Measurements from ENCODE around the gene TRIM44.

TRIM44 gene

DNA sequence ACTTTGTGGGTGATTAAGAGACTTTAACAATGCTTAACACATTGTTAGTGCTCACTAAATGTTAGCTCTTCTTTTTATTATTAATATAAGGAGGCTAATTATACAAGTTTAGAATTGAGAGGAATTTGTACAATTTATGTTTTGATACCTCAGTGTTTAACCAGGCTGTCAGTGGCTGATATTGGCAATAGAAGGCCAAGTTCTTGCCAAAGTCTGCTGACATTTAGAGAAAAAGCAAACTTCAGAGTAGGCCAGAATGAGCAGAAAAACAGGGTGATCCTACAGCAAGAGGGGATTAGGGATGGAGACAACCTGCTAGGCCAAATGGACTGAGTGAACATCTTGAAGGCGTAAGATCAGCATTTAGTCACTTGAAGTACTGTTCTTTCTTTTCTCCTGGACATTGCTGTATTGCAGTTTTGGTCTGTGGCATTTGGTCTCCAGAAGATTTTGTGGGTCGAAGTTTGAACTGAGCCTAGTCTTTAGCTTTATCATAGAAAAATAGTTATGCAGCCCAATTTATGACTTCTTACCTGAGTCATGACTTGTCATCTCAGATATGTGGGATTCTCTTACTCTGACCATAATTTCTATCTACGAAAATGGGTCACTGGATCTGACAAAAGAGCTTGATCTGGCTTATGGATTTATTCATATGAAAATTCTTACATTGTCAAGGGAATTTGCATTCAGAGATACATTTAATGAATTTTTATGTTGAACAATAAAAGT lies 9.0 kb downstream of the TRIM44 start:
- DNase-seq (ENCODE audit: low read depth in 3 of 3), result no peak

DNA sequence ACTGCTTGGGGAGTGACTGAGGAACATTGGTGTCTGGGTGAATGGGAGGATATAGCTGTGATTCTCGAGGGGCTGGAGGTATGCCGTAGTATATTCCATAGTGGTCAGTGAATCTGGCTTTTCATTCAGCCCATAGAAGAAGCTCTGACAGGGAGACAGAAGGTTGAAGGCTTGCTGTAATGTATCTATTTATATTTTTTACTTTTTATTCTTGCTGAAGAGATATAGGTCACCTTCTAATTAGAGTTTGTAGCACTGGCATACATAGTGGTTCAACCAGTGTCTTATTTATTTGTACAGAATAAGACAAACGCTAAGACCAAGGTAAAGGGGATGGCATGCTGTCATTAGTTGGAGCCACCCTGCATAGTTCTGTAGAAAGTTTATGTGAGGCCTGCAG lies 10.0 kb downstream of the TRIM44 start:
- DNase-seq (ENCODE audit: low read depth in 3 of 3), result no peak

DNA sequence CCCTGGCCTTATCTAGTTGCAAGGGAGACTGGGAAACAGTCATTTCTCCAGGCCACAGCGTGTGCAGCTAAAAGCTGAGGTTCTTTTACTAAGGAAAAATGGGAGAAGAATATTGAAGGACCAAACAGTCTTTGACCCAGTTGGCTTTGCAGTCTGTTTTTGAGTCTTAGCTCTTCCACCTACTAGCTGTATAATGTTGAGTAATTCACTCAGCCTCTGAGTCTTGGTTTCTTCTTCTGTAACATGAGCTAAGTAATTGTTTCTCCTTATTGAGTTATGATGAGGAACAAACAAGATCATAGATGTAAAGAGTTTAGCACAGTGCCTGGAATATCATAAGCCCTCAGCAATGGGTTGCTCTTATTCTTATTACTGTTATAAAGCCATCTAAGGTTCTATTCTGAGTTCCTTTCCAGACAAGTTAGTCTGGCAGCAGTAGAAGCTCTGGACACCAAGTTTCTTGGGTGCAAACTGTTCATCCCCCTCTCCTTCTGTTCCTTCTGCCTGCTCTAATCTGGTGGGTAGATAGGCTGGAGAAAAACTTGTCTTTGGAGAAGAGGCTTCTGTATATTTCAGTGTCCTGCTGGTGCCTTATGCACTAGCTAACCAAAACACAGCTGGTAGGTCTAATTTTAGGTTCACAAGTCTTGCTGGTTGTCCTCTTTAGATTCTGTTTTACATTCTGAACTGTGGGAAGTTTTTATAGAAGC lies 13.5 kb downstream of the TRIM44 start:
- no peak for DNase-seq (ENCODE audit: low read depth in 3 of 3)

DNA sequence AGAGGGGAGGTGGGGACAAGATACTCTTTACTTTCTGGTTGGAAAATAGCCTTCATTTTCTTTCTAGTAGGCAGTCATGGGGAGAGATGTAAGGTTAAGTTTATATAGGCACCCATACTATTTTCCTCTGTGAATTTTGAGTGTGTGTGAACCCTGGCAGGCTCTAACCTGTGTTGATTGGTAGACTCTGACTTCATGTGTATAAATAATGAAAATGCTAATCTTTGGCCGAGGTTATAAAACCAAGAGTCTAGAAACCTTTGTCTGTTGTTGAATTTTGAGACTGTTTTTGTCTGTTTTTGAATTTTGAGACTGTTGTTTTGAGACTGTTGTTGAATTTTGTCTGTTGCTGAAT lies 14.0 kb downstream of the TRIM44 start:
- DNase-seq (ENCODE audit: low read depth in 3 of 3), result no peak

DNA sequence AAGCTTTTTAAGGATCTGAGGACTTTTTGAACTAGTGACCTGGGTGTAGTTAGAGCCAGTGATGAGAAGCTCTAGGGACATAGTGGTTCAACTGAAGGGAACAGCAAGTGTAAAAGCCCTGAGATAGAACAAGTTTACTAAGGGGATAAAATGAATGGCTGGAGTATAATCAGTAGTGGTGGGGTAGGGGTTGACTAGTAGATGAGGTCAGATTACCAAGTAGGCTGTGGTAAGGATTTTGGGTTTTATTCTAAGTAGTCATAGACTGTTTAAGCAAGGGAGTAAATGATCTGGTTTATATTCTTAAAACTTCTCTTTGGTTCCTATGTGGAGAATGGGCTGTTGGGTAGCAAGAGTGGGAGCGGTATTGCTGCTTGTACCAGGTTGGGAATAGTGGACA lies 15.3 kb downstream of the TRIM44 start:
- no peak for DNase-seq (ENCODE audit: low read depth in 3 of 3)

DNA sequence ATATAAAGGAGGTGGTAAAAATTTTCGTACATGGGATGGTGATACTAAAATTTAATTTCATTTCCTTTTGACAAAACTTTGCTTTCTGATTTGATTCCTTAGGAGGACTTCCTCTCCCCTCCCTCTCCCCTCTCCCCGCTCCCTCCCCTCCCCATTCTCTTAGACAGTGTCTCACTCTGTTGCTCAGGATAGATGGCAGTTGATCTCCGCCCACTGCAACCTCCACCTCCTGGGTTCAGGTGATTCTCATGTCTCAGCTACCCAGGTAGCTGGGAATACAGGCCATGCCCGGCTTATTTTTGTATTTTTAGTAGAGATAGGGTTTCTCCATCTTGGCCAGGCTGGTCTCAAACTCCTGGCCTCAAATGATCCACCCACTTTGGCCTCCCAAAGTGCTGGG lies 15.9 kb downstream of the TRIM44 start:
- DNase-seq (ENCODE audit: low read depth in 3 of 3), result no peak

DNA sequence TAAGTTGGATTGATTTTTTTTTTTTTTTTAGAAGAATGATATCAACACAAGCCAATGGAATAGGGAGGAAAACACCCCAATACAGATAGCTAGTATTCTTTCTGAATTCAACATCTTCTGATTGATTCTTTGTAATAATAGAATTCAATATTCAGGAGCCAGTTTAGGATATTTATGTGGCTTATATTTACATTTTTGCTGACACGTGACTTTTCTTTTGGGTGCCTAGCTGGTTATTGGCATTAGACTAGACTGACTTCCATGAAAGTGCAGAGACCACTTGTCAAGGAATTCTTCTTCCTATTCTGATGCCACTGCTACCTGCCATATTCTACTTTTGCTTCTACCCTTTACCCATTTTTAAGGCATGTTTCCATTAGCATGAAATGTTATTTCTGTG lies 16.4 kb downstream of the TRIM44 start:
- DNase-seq (ENCODE audit: low read depth in 3 of 3), result no peak

DNA sequence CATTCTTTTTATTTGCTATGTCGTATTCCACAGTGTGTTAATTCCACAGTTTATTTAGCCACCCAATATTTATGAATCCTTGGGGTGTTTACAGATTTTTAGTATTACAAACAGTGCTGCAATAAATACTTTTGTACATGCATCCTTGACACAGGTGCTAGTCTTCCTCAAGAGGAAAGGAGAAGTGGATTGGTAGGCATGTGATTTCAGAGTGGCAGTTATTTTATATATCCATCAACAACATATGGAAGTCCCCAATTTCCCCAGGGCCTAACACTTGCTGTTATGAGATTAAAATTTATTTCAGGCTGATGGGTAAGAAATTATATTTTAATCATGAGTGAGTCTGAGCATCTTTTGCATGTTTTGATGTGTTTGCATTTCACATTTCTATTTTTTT lies 17.9 kb downstream of the TRIM44 start:
- no peak for DNase-seq (ENCODE audit: low read depth in 3 of 3)

DNA sequence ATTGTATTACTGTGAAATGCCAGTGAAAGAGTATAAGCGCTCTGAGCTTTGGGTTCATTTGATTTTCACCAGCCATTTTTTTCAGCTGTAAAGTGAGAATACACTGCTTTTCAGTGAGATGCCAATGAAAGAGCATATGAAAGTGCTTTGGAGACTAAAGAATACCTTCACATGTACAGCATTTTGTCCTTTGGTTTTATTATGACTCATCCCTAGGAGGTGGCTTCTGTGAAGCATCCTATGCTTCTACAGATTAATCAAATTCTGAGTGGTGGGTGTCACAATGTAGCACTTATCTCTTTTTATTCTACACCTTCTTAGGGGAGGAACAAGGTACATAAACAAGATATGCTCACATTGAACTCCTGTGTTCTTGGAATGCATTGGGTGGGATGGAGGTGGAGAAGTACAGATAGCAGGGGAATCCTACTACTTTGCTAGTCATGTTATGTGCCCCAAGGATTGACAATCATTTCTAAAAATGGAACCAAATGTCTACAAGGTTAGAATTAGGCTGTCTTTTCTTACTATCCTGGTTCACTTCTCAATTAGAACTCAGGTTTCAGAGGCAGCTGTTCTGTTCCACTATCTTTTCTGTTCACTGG lies 18.7 kb downstream of the TRIM44 start:
- DNase-seq (ENCODE audit: low read depth in 3 of 3), result no peak

DNA sequence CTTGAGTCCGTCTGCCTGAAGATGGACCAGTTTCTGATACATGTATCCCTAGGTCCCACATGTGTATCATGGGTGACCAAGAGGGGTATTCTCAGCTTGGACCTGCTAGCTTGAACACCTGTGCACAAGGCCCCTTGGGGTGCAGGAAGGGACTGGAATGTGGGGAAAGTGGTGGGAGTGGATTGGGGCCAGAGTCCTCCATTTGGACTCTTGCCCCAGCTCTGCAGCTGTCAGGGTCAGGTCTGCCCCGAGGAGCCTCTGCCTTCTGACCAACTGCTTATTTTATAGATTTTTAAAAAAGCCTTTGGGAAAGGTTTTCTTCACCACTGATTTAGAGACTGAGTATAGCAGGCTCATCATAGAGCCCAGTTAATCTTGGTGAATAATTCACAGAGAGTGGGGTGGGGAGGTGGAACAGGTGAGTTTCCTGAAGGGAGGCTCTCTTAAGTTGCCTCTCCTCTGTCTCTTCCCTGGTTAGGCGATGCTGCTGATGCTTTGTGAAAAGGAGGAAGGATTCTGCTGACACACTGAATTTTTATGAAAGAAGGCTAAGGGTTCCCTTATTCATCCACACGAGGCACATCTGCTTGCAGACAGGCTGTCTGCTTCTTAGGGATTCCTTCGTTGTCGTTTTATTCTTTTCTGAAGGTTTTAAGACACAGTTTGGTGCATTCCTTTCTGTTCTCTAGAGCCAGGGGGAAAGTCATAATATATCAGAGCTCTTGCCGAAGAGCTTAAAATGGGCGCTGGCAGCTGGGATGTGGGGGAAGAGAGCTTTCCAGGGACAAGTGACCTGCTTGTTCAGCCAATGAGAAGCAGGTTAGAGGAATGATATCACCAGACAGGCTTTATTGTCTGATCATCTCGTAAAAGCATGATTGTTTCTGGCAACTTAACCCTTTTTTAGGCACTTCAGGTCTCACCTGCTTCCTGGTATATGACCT lies 19.9 kb downstream of the TRIM44 start:
- no peak for DNase-seq (ENCODE audit: low read depth in 3 of 3)

DNA sequence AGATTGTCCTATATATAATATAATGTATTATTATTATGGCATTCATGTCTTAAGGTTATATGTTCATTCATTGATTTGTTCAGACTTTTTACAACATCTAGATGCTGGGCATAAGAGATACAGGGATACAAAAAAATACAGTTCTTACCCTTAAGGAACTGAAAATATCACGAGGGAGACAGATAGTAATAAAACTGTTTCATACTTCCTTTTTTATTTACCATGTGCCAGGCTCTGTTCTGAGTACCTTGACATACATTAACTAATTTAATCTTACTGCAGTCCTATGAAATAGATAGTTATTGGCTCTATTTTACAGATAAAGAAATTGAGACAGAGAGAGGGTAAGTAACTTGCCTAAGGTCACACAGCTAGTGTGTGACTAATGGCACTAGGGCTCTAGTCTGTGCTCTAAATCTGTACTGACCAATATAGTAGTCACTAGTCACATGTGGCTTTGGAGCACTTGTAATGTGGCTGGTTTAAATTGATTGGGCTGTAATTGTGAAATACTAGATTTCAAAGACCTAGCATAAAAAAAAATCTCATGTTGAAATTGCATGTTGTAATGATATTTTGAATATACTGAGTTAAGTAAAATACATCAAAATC lies 21.3 kb downstream of the TRIM44 start:
- no peak for DNase-seq (ENCODE audit: low read depth in 3 of 3)

DNA sequence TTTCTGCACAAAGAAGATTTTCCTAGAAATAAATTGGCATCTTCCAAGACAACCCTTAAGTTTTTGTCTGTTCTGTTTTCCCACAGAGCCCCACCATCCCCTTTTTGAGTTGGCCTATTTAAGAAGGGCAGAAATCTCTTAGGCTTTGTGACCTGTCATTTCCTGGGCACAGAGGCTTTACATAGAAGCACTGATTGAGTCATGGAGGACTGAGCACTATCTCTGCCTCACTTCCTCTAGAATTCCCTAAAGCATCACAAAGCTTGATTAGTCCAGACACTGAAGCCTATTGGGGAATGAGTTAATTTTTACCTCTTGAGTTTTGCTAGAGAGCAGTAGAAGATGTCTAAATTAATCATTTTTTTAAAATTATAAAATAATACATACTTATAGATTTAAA lies 25.4 kb downstream of the TRIM44 start:
- no peak for DNase-seq (ENCODE audit: low read depth in 3 of 3)

DNA sequence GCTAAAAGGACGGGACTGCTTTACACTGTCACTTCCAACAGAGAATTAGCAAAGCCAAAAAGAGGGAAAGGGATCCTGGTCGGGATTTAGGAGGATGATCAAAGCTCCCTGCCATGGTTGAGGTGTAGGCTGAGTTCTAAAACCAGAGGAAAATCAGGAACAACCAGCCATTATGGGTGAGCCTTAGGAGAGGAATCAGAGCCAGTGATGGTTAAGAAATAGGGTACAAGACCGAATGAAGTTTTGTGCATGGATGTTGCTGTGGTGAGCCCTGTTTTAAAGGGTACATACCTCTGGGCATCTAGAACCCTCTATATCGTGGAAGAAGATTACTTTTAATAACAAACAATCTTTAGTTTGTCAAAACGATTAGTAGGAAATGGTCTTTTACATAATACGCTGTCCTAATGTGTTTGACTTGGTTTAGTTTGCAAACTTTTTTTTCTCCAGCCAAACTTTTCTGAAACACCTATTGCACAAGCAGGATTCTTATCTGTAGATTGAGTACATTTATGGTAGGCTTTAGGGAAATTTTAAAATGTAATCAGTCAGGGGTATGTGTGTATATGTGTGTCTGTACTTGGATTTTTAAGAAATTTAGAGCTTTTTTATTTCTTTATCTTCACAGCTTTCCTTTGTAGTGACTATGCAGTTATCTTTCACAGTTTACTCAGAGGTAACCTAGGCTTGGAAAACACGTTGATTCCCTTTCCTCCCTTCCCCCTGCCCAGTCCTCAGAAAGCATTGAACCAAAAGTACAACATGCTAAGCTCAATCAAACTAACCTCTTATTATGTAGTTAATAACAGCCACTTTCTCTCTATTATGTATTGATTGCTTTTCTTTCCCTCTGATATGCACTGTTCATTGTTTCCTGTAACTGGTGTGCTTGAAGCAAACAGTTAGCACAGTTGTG lies 26.8 kb downstream of the TRIM44 start:
- DNase-seq (ENCODE audit: low read depth in 3 of 3), result no peak

DNA sequence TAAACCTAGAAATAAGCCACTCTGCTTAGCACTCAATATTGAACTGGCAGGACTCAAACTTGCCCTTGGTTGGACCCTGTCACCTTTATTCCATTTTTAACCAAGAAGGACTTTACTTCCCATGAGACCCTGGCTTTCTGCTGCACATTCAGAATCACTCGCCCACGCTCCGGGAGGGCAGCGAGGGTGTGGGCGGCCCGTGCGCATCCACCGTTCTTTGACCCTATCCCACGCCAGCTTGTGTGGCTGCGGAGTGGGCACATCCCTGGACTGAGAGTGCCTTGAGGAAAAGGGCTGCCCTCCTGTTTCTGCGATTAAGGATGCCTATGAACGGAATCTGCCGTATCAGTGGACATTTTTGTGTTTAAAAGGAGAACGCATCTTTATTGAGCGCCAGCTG lies 39.6 kb downstream of the TRIM44 start:
- DNase-seq (ENCODE audit: low read depth in 3 of 3), result no peak

DNA sequence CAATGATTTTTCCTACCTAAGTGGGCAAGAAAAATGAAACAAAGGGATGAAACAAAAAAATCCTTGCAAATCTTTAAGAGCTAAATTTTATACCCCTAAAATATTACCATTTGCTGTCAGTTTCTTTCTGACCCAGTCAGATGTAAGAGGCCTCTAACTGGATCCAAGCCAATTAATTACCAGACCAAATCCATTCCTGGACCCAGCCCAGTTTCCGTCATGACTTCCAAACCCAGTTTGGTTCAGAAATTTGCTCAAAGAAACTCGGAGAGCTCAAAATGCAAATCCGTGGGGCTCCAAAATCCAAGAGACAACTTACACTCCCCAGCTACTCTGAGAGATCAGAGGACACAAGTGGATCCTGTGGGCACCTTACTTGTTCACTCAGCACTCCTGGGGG lies 46.8 kb downstream of the TRIM44 start:
- no peak for DNase-seq (ENCODE audit: low read depth in 3 of 3)

DNA sequence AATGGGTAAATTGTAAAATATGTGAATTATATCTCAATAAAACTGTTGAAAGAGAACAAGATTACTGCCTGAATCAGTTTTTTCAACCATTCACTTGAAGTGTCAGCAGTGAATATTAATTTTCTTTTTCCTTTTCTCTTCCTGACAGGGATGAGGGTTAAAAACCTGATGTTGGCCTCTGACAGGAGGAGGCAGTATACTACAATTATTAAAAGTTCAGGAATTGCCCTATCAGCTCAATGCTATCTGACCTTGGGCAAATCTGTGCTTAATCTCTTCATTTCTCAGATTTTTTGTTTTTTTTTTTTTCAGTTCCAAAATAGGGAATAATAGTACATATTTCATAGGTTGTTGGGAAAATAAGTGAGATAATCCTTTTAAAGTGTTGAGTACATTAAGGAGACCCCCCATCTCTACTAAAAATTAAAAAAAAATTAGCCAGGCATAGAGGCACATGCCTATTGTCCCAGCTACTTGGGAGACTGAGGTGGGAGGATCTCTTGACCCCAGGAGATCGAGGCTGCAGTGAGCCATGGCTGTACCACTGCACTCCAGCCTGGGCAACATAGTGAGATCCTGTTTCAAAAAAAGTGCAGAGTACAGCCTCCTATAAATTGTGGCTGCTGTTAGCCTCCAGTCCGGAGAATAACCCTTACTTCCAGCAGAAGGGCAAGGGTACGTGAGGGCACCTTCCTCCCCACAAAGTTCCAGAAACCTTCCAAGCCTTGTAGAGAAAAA lies 48.8 kb downstream of the TRIM44 start:
- DNase-seq (ENCODE audit: low read depth in 3 of 3), result no peak

DNA sequence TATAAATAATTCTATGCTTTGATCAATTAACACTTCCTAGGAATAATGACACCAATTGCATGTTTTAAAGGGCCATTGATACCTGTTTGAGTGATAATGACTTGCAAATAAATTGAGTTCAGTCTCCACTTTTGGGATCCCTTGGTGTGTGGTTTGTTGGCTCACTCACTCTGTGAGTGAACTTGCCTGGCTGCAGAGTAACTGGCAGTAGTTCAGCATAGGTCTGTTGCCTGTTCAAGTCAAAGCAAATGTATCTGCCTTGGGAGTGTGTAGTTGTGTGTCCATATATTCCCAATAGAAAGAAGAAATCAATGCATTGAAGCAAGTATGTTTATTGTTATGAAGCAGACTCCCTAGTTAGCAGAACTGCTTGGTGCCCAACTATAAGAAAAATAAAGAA lies 49.3 kb downstream of the TRIM44 start:
- no peak for DNase-seq (ENCODE audit: low read depth in 3 of 3)

DNA sequence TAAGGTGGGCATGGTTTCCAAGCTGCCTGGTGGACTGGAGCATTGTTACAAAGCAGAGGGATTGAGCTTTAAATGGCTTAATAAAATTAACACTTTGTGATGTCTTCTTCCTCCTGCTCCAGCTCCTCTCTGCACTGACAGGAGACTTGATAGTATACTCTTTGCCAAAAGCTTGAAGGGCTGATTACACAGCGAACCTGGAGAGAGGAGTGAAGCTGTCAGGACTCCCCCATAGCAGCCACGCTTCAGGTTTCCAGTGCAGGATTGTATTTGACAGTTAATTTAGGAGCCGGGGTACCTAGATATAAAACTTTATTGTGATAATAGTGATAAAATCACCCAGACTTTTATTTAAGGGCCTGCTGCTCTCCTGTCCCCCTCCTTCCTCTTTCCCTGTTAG lies 50.0 kb downstream of the TRIM44 start:
- no peak for DNase-seq (ENCODE audit: low read depth in 3 of 3)

DNA sequence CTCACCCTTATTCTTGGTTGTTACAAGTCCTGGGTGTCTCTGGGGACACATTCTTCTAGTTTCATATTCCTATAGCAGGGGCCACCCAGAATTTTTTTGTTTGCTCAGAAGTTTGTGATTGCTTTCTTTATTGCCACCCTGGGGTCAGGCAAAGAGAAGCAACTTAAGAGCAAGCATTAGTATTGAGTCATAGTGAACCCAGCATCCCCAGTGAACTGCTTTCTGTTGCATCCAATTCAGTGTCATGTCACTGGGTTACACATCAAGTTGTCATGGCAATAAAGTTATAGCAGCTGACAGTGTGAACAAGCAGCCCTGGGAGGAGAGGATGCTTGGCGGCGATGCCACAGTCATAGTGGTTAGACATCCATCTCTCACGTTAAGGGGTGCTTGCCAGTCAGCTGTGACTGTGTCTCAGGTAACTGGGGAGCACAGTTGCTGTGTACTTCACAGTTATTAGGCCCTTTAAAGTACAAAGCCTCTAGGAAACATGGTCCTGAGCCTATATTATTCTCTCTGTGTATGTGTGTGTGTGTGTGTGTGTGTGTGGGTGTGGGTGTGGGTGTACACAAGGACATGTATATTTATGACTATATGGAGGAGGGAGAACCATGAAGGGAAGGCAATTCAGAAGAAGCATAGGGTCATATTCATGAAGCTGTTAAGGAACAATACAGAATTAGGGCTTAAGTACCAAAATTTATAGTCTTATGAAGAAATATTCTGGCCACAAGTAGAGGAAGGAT lies 52.5 kb downstream of the TRIM44 start:
- no peak for DNase-seq (ENCODE audit: low read depth in 3 of 3)

Measured in stimulated activated CD4-positive, alpha-beta T cell treated with anti-CD3 and anti-CD28 coated beads, TNF-alpha, amount 100 ng/mL, for 4 hours (primary cell).